ENCODE results near the gene BRD7.

The BRD7 gene

DNA sequence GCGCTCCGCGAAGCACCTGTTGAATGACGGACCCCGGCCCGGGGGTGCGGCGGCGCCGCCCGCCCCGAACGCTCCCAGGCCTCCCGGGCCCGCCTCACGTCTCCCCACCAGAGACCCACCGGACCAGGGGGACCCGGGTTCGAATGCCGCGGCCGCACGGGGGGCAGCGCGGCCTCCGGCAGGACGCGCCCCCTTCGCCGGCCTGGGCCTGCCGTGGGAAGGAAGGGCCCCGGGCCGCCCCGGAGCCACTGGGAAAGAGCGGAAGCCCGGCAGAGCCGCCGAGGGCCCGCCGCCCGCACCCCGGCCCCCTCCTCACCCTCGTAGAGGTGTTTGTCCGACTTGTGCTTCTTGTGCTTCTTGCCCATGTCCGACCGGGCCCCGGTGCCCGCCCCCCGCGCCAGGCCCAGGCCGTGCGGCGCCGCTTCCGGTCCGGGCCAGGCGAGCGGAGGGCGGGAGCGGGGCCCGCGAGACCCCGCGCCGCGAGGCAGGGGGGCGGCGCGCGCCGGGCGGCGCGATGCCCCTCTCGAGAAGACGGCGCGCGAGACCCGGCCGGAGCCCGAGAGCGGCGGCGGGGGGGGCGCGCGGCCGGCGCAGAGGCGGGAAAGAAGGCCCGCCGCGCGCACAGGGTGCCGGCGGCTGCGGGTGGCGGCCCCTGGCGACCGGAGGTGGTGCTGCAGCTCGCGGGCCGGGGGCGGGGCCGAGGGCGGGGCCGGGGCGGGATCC is at the start of gene BRD7:
BRD7 (minus strand) TSS at position 579 of the 723 bp plus-strand sequence; CDS start at position 365, 214 bp downstream.
- DNase-seq, result peak; percentile 89

DNA sequence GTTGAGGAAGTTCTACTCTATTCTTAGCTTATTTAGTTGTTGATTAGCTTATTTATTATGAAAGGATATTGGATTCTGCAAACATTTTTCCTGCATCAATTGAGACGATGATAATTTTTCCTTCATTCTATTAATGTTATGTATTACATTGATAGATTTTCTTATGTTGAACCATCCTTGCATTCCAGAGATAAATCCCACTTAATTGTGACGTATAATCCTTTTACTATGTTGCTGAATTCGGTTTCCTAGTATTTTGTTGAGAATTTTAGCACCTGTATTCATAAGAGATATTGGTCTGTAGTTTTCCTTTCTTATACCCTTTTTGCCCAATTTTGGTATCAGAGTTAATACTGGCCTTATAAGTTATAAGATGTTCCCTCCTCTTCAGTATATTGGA is 47.6 kb upstream of the BRD7 start:
- DNase-seq, result no peak

DNA sequence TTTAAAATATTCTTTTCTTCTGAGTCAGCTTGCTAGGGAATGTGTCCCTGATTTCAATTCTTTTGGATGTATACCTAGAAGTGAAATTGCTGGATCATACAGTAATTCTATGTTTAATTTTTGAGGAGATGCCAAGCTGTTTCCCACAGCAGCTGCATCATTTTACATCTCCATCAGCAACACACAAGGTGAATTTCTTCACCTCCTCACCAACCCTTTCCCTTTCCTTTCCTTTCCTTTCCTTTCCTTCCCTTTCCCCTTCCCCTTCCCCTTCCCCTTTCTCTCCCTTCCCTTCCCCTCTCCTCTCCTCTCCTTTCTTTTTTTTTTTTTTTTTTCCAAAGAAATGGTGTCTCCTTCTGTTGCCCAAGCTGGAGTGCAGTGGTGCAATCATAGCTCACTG is 45.4 kb upstream of the BRD7 start:
- no peak for DNase-seq

DNA sequence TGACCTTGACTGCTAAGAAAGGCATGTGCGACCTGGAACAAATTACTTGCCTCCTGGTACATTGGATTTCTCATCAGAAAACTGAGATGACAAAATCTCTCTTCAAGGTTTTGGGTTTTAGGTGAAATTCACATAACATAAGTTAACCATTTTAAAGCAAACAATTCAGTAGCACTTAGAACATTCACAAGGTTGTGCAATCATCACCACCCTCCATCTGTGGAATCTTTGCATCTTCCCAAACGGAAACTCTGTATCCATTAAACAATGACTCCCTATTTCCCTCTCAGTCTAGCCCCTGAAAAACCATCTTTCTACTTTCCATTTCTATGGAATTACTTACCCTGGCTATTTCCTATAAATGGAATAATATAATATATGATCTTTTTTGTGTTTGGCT is 42.2 kb upstream of the BRD7 start:
- no peak for DNase-seq

DNA sequence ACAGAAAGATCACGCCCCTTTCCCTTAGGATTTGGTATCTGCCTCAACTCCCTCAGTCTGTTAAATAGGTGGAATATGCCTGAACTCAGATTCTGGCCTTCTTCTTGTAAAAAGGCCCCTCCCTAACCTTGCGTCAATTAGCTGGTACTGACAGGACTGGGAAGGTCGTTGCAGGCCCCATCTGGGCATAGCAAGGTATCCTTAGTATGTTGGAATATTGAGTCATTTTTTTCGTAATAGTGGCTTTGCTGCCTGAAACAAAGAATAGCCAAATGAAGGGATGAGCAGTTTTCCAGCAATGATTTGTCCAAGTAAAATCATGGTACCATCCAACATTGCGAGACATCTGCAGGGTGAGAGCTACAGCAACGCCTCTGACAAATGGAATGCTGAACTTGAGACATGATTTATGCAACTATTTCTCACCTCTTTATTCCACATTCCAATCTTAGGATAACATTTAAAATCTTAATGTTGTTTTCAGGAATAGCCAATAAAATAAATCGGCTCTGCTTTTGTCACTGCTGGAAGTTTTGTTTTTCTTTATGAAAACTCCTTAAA is 39.3 kb upstream of the BRD7 start:
- DNase-seq, result no peak

DNA sequence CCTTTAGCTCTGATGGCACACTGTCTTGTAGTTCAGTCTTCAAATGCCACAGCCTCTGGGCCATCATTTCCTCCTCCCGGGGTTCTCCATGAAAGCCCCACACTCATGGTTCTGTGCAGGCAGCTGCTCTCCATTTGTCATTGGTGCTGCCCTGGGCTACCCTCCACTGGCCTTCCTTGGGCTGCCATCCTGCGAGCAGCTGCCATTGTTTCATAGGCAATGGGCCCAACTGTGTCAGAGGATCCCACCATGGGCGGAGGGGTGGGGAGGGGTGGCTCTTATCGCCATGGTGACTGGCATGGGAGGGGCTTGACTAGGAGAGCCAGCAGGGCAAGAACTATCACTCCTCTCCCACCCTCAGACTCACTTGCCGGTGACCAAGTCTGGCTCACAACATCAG is 38.6 kb upstream of the BRD7 start:
- DNase-seq, result no peak

DNA sequence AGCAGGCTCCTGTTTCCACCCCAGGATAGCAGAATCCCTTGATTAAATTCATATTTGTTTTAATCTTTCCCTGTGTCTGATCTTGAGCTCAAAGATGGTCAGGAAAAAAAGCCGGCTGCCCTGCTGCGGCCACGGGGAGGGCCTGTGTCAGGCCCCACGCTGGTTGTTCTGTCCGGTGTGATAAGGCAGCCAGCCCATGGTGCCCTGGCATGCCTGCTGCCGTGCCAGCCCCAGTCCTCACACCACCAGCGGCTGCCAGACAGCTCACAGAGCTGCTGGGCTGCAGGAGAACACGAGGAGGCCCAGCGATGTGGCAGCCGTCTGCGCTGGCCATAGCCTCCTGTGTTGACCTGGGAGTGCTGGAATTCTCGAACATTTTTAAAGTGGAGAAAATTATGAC is 34.7 kb upstream of the BRD7 start:
- no peak for DNase-seq

DNA sequence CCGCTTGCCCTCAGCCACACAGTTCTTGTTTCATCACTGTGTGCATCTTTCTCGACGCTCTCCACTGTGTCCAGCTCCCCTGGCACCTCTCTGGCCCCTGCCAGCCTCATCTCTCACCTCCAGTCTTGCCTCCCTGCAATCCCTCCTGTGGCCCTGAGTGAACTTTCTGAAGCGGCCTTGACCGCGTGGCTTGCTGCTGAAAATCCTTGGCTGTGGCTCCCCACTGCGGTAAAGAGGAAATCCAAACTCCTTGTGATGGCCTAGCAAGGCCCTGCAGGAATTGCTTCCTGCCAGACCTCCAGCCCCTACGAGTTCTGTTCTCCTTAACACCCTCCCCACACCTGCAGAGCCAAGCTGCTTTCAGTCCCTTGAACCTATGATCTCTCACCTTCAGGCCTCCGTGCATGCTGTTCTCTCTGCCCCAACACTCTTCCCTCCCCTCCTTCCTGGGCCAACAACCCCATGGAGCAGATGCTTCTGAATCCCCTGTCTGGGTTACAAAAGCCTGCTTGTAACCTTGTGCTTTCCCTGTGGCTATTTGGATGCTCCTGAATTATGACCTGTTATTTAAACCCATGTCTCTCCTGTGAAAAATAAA is 33.6 kb upstream of the BRD7 start:
- no peak for DNase-seq

DNA sequence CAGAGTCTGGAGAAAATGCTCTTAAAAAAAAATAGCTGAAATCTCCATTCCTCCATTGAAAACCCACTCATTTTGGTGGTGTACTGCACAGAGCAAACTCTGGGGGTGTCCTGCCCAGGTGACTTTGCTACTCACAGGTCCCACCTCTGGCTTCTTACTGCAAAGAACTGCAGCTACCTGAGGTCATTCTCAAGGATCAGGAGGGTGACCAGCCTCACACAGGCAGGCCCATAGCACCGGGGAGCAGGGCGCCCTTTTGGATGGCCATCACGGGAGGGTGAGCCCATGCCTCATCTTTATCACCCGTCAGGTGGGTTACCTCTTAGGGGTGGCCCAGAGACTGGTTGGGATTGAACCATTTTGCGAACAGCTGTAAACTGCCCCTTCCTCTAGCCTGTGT is 32.6 kb upstream of the BRD7 start:
- no peak for DNase-seq

DNA sequence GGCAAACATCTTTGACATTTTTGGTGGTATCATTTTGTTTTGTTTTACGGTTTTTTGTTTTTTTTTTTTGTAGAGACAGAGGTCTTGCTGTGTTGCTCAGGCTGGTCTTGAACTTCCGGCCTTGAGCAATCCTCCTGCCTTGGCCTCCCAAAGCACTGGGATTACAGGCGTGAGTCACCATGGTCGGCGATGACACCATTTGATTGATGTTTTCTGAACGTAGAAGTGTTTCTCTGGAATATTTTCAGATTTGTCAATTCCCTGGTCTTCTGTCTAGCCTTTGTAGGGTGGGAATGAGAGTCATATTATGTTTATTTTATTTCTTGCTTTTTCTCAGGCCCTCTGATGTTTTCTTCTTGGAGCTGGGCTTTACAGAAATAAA is 32.2 kb upstream of the BRD7 start:
- no peak for DNase-seq

DNA sequence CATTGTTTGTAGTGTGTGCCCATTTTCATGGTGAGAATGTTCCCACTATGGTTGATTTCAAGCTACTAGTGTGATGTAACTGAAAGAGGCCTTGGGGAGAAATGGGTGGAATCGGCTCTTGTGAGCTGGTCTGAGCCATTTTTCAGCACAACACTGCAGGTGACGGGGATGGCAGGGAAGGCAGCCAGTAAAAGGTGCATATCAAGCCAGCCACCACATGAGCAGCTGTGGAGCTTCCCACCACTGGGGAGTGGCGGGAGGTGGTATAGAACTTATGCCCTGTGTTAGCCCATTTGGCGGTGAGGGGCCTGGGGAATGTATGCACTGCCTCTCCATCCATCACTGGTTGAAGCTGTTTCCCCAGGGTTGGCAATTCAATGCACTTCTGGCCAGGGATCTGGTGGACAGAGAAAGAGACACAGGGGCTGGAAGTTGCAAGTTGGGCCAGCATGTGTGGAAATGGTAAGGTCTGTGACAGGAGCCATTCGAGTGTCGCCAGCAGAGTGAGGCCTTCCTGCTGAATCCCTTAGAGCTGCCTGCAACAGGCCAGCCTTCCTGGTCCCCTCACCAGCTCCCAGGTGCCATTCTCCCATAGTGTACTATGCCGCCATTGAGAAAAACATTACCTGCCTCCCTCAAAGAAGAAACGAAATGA is 31.7 kb upstream of the BRD7 start:
- no peak for DNase-seq

DNA sequence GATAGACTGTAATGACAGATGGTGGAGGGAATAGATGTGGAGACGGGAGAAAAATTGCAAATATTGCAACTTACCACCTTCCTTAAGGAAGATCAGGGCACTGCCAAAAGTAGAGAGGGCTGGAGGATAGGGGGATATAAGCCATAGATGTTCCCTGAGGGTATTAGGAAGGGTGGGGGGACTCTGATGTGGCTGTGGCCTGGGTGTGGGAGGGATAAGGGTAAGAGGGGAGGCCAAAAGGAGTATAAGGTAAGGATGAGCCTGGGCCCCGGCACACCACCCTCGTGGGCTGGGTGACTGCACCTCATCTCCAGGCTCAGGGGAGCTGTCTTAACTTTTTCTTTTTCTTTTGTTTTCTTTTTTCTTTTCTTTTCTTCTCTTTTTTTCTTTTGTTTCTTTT is 30.6 kb upstream of the BRD7 start:
- DNase-seq, result no peak

DNA sequence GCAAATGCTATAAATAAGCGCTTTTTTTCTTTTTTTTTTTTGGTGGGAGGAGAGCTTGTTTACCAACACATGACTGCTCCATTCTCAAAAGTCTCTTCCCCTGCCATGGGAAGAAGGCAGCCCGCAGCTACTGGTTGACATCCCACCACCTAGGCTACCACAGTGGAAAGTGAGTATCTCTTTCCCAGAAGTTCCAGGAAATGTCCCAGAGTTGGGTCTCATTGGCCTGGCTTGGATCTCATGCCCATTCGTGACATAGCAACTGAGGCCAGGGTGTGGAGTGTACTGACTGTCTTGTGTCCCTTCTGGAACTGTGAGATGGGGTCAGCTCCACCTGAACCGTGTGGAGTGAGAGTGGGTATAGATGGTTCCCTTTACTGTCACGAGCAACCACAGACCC is 29.5 kb upstream of the BRD7 start:
- no peak for DNase-seq

DNA sequence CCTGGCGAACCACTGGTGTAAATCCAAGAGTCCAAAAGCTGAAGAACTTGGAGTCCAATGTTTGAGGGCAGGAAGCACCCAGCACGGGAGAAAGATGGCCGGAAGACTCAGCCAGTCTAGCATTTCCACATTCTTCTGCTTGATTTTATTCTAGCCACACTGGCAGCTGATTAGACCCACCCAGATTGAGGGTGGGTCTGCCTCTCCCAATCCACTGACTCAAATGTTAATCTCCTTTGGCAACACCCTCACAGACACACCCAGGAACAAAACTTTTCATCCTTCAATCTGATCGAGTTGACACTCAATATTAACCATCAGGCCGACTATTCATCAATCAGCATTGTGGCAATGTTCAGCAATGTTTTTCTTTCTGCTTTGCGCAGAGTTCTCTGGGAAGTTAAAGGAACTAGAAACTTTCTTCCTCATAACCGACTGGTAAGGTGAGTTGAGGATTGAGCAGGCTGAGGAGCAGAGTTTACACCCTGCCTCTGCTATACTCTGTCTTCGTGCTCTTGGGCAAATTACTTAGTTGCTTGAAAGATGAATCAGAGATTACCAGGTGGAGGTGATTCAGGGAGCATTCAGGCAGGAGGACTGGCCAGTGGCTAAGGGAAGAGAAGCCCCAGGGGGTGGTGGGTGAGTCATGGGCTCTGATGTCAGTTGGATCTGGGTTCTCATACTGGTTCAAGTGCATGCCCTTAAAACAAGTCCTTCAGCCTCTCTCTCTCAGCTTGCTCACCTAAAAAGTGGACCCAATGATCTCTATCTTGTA is 28.2 kb upstream of the BRD7 start:
- no peak for DNase-seq

DNA sequence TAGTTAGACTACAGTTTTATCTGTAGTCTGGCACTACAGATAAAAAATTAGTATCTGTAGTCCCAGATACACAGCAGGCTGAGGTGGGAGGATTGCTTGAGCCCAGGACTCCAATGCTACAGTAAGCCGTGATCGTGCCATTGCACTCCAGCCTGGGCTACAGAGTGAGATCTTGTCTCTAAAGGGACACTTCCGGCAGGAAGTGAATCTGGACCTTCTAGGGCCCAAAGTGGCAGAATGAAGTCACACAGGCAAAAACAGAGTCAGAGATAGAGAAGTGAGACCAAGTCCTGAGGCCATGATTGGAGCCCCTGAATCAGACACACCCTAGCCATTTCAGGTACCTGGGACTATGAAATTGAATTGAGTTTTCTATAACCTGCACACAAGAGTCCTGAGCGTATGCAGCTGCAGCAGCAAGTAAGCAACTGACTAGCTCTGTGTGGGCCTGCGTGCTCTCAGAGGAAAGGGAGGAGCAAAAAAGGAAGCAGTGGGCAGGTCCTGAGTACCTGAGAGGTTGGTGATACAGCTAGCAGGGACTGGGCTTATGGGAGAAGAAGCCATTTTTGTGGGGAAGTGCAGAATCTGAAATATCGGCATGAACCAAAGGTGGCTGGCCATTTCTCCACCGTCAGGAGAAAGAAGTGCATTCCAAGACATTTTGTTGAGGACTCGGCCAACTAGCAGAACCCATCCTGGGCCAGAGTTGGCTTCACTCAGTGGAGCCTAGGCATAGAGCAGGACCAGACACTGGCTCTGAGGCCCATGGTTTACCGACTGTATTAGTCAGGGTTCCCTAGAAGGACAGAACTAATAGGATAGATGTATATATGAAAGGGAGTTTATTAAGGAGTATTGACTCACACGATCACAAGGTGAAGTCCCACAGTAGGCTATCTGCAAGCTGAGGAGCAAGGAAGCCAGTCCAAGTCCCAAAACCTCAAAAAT is 27.2 kb upstream of the BRD7 start:
- no peak for DNase-seq

DNA sequence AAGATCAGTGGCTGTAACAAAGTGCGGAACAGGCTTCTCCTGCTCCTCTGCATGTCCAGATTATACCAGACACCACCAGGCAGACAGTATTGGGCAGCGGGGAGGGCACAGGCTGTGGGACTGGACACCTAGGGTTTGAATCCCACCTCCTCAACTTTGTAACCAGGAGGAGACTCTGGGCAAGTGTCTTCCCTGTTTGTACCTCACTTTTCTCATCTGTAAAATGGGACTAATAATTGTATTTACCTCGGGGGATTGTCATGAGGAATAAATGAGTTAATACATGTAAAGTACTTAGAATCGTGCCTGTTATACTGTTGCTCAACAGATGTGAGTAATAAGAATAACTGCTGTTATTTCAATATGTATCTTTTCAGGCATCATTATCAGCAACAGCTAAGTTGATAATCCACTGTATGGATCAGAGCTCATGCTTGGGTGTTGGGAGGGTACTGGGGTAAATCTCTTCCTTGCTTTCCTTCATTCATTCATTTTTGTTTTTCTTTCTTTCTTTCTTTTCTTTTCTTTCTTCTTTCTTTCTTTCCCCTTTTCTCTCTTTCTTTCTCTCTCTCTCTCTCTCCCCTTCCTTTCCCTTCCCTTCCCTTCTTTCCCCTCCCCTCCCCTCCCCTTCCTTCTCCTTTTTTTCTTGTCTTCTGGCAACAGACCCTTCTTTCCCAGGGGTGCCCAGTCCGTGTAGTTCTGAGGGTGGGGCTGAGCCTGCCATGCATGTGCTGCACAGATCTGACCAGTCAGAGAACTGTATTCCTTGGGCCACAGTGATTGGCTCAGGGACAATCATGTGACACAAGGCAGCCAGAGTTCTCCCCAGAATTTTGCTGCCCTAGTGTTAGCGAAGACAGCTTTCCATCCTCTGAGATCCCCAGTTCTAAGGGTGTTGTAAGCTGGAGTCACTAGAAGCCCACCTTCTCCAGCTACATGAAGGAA is 25.3 kb upstream of the BRD7 start:
- DNase-seq, result no peak

DNA sequence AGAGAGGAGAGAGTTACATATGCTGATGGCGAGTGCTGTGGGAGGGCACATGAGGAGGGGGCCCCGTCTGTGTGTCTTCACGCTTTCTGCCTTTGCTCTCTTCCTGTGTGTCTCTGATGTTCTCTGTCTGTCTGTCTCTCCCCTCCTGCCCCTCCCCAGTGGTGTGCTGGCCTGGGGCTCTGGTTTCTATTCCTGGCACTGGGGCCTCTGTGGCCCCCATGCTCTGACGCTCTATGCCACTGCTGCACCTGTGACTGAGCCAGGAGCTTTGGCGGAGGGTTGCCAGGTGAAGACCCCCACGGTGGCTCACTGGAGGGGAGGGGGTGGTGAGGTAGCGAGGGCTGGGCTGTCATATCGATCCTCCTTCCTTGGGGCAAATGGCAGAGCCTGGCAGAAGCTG is 24.6 kb upstream of the BRD7 start:
- DNase-seq, result no peak

DNA sequence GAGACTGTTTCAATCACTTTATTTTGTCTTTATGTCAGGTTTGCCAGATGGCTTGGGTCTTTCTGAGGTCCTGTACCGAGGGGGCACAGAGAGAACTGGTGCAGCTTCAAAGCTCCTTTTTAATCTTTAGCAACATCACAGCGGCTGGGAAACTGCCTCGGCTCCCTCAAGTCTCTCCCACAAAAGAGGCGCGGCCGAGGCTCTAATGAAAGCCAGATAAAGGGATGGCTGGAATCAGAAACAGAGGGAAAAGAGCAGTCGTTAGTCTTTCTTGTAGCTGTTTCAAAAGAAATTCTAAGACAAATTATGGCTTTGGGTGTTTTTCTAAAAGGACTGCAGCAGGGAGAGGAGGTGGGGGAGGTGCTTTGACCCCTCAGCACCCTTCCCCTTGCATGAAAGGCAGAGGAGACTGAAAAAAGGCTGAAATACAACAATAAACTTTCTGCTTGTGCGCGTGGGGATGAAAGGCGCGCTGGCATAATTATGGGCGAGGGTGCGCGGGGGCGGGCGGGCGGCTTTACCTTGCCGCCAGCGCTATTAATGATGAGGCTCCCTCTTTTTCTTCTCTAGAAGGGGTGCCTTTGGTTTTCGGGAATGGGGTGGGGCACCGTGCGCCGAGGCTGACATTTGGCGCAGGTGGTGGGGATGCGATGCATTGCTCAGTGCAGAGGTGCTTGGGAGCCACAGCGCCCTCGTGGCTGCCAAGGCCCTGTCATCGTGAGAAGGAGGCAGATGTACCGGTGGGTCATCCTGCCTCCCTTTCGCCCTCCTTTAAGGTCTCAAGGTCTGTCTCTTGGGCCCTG is 22.3 kb upstream of the BRD7 start:
- DNase-seq, result no peak

DNA sequence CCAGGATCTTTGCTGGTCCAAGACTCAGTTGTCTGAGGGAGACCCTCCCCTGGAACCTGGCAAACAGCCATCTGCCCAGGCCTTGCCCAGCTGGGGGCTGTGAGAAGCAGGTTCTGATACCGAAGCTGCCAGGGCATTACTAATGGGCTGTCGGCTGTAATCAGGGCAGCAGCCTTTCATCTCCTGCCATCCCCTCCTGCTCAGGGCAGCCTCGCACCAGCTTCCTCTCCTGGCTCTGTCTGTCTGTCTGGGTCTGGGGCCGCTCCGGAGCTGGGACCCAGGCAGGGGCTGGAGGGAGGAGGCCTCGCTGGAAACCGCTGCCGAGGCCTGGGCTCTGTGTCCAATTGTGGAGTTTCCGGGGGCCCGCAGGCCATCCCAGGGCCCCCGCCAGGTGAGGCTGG is 21.6 kb upstream of the BRD7 start:
- DNase-seq, result no peak

DNA sequence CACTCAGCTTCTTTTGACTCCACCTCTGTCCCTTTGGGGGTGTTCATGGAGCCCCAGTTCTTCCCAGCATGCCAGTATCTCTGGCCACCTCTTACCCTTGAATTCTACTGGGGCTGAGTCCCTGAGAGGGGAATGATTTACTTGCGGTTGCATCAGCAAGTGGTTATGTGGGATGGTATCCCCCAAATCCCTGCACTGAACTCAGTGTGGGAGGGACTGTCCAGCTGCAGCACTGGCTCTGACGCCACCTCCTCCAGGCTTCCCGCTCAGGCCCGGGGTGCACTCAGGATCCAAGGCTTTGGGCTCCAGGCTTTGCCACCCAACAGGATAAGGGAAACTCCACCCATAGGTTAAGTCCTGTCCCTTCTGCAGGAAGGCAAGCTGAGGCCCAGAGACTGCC is 21.1 kb upstream of the BRD7 start:
- no peak for DNase-seq

Measured in femur (tissue), 1 donor.